HepG2 (cell line): Measurements from ENCODE around the gene IWS1. TPM values are rescaled to one million over a fixed set of nuclear protein-coding genes. Genes with fewer than 3 reads are reported as not detected.

ENCODE experiments used
- AFF4 ChIP-seq: sonication (generic); formaldehyde crosslinking; IDR thresholded peaks from 2 replicates; pipeline ENCODE4 v1.4.0; 2020; ENCODE audit warnings: missing genetic modification reagents
- ARNT ChIP-seq: fragments of 450-650 bp; IDR thresholded peaks from 2 replicates; pipeline ENCODE4 v1.6.1; 2017
- ATM ChIP-seq: fragments of 450-650 bp; IDR thresholded peaks from 2 replicates; pipeline ENCODE4 v1.7.1; 2017; ENCODE audit warnings: mild to moderate bottlenecking, borderline replicate concordance
- CHD4 ChIP-seq: fragments of 200-600 bp; sonication (generic); IDR thresholded peaks from 2 replicates; pipeline ENCODE4 v1.7.0; 2017; ENCODE audit warnings: mild to moderate bottlenecking, low read length, borderline replicate concordance
- HCFC1 ChIP-seq: fragments of 150-350 bp; IDR thresholded peaks from 2 replicates; pipeline ENCODE4 v1.6.1; 2014; ENCODE audit warnings: low read depth, low read length
- JARID2 ChIP-seq: sonication (generic); formaldehyde crosslinking; IDR thresholded peaks from 2 replicates; pipeline ENCODE4 v1.8.1; 2023; ENCODE audit warnings: missing genetic modification reagents, inconsistent platforms; ENCODE audit not compliant: insufficient replicate concordance
- NCOR1 ChIP-seq: fragments of 200-600 bp; sonication (generic); IDR thresholded peaks from 2 replicates; pipeline ENCODE4 v1.7.0; 2017; ENCODE audit warnings: antibody characterized with exemption, low read length, borderline replicate concordance
- NFIC ChIP-seq: IDR thresholded peaks from 2 replicates; pipeline ENCODE4 v1.6.1; 2012; ENCODE audit warnings: mild to moderate bottlenecking, low read length, inconsistent platforms
- TOE1 ChIP-seq: sonication (generic); formaldehyde crosslinking; IDR thresholded peaks from 2 replicates; pipeline ENCODE4 v1.4.0; 2020; ENCODE audit warnings: mild to moderate bottlenecking, missing genetic modification reagents
- YEATS2 ChIP-seq: sonication (generic); formaldehyde crosslinking; IDR thresholded peaks from 2 replicates; pipeline ENCODE4 v1.4.0; 2020; ENCODE audit warnings: missing genetic modification reagents, borderline replicate concordance
- ZBTB40 ChIP-seq, 2 experiments: fragments of 450-650 bp in 1 of 2; sonication (generic) in 1 of 2; formaldehyde crosslinking in 1 of 2; IDR thresholded peaks; 2 replicates each; pipeline versions ENCODE4 v1.6.1 to v1.8.0; 2016 to 2022; ENCODE audit warnings: antibody characterized with exemption in 1 of 2, mild to moderate bottlenecking in 1 of 2, missing genetic modification reagents in 1 of 2
- ZNF18 ChIP-seq: sonication (generic); formaldehyde crosslinking; IDR thresholded peaks from 2 replicates; pipeline ENCODE4 v1.8.0; 2022; ENCODE audit warnings: mild to moderate bottlenecking, missing genetic modification reagents; ENCODE audit not compliant: insufficient replicate concordance
- ZNF709 ChIP-seq: sonication (generic); formaldehyde crosslinking; IDR thresholded peaks from 2 replicates; pipeline ENCODE4 v1.5.0; 2020; ENCODE audit warnings: mild to moderate bottlenecking, missing genetic modification reagents
- ZNF816 ChIP-seq: sonication (generic); formaldehyde crosslinking; IDR thresholded peaks from 2 replicates; pipeline ENCODE4 v1.8.0; 2022; ENCODE audit warnings: missing genetic modification reagents, mild to moderate bottlenecking, borderline replicate concordance
- polyA plus RNA-seq, 8 experiments: library from polyadenylated mRNA; depleted of rRNA in 3 of 8; stranded (reverse) in 7 of 8; unstranded in 1 of 8; fragments of >200 nt; fragmentation: Illumina TruSeq in 4 of 8; extraction: Trizol in 4 of 8; gene quantifications; 2 replicates each; pipeline versions ENCODE4 v1.2.1 to v1.2.3, GENCODE V29; 2011 to 2016; ENCODE audit warnings: low read depth in 4 of 8, missing spikeins in 1 of 8, mixed read lengths in 1 of 8; ENCODE audit not compliant: insufficient read depth in 1 of 8
- total RNA-seq, 5 experiments: library from RNA; depleted of rRNA; stranded (reverse); fragments of >200 nt; fragmentation: Illumina TruSeq; extraction: Trizol; gene quantifications; 2 replicates each; pipeline ENCODE4 v1.2.3, GENCODE V29; 2016; ENCODE audit warnings: low read depth in 1 of 5

The IWS1 gene
- total and polyA plus RNA-seq, 2 of the 13 experiments (the other 11 are each of a cell fraction or from before 2014, with no cell fraction given): 28.9 to 62.3 TPM

- TF ChIP-seq ZBTB40 (IDR thresholded peaks at IDR 0.05) (no peak), ZBTB40 (CRISPR knock-in tag; IDR thresholded peaks at IDR 0.05) (no peak), AFF4 (CRISPR knock-in tag) (0 out of 2 replicates have a peak, but pooled peaks have one; percentile 2), ZNF18 (CRISPR knock-in tag) (no peak), TOE1 (no peak), NFIC (0 out of 2 replicates have a peak, but pooled peaks have one; percentile 53), JARID2 (CRISPR knock-in tag) (peak; percentile 25), ZNF709 (CRISPR knock-in tag) (peak; percentile 83; the same call in 1 of the 2 replicates), ATM (no peak), CHD4 (0 out of 2 replicates have a peak, but pooled peaks have one; percentile 8), YEATS2 (0 out of 2 replicates have a peak, but pooled peaks have one; percentile 16), ARNT (no peak), ZNF816 (no peak), NCOR1 (no peak; the same call in 1 of the 2 replicates), HCFC1 (no peak)
Measured at GRCh38 chr2:127527001-127527804, 914 bp upstream of the IWS1 start (continued).
